Measurements from ENCODE around the gene ARHGAP22.

ARHGAP22 gene

GRCh38 chr10:48464871-48465736 is 139.8 kb downstream of the ARHGAP22 start:
- Histone ChIP-seq H3K9me3 (ENCODE audit: control insufficient read depth, low read length) (no peaks in the 10 kb centered on the region), H3K27ac (ENCODE audit: low read depth, low read length, severe bottlenecking) (no peak overlapping the region), H3K36me3 (ENCODE audit: control insufficient read depth, insufficient read depth, low read length) (no peaks in the 10 kb centered on the region), H3K4me3 (ENCODE audit: extremely low read depth, insufficient read depth, low read length, poor library complexity, severe bottlenecking) (no peak overlapping the region), H3K4me1 (ENCODE audit: control insufficient read depth, insufficient read depth, low read length, poor library complexity, severe bottlenecking) (peaks cover 11% of the 10 kb centered on the region)
- 83 to 84% methylated on average over 23 to 24 of the region's 27 CpGs for WGBS, 2 experiments (ENCODE audit: insufficient coverage in 2 of 2)

DNA sequence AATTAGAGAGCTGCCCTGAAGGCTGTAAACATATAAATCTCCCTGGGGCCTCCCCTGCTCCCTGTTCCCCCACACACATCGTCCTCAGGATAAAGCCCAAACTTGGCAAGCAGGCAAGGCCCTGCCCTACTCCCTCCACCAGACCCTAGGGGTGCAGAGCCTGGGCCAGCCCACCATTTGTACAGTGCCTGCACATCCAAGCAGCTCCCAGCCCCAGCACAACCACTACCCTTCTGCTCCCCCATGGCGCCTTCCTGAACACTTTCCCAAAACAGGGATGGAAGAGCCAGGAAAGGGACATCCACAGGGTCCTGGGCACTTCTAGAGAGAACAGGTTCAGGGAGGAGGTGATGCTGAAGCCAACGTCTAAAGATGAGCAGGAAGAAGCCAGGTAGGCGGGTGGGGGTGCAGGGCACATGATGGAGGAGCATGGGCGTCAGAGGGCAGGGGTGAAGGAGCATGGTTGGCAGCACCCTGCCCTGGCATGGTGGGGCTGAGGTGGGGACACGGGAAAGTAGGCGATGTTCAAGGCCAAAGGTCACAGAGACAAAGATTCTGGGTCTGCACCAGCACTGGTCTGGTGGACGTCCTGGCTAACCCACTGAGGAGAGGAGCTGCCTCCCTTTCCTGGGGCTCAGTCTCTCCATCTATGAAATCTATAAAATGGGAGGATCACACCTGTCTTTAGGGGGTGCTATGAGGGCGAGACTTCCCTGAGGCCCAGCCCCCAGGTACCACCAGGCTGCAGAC is 140.6 kb downstream of the ARHGAP22 start:
- 89 to 94% methylated on average over 7 to 8 of the region's 9 CpGs for WGBS, 2 experiments (ENCODE audit: insufficient coverage in 2 of 2)
- Histone ChIP-seq H3K36me3 (ENCODE audit: control insufficient read depth, insufficient read depth, low read length) (no peaks in the 10 kb centered on the region), H3K9me3 (ENCODE audit: control insufficient read depth, low read length) (no peaks in the 10 kb centered on the region), H3K27ac (ENCODE audit: low read depth, low read length, severe bottlenecking) (no peak overlapping the region), H3K4me3 (ENCODE audit: extremely low read depth, insufficient read depth, low read length, poor library complexity, severe bottlenecking) (no peak overlapping the region), H3K4me1 (ENCODE audit: control insufficient read depth, insufficient read depth, low read length, poor library complexity, severe bottlenecking) (peaks cover 4% of the 10 kb centered on the region)

- H3K27ac ChIP-seq (ENCODE audit: low read depth, low read length, severe bottlenecking) = no peak overlapping the region
- no peaks in the 10 kb centered on the region for H3K9me3 ChIP-seq (ENCODE audit: control insufficient read depth, low read length)
- WGBS, 2 experiments (ENCODE audit: insufficient coverage in 2 of 2) = 78 to 96% methylated on average over 3 to 4 of the region's 8 CpGs
- no peaks in the 10 kb centered on the region for H3K36me3 ChIP-seq (ENCODE audit: control insufficient read depth, insufficient read depth, low read length)
- H3K4me3 ChIP-seq (ENCODE audit: extremely low read depth, insufficient read depth, low read length, poor library complexity, severe bottlenecking) = no peak overlapping the region
- H3K4me1 ChIP-seq (ENCODE audit: control insufficient read depth, insufficient read depth, low read length, poor library complexity, severe bottlenecking) = peaks cover 4% of the 10 kb centered on the region
Measured at GRCh38 chr10:48463318-48464003, 141.4 kb downstream of the ARHGAP22 start.

- Histone ChIP-seq H3K27ac (ENCODE audit: low read depth, low read length, severe bottlenecking) (no peak overlapping the region), H3K36me3 (ENCODE audit: control insufficient read depth, insufficient read depth, low read length) (no peaks in the 10 kb centered on the region), H3K4me3 (ENCODE audit: extremely low read depth, insufficient read depth, low read length, poor library complexity, severe bottlenecking) (no peak overlapping the region), H3K4me1 (ENCODE audit: control insufficient read depth, insufficient read depth, low read length, poor library complexity, severe bottlenecking) (peaks cover 4% of the 10 kb centered on the region), H3K9me3 (ENCODE audit: control insufficient read depth, low read length) (no peaks in the 10 kb centered on the region)
- whole genome bisulfite sequencing, 2 experiments (ENCODE audit: insufficient coverage in 2 of 2) = 89 to 93% methylated on average over 3 to 4 of the region's 5 CpGs
Measured at GRCh38 chr10:48462482-48463020, 142.3 kb downstream of the ARHGAP22 start.

GRCh38 chr10:48461623-48462481 is 143.0 kb downstream of the ARHGAP22 start:
- H3K36me3 ChIP-seq (ENCODE audit: control insufficient read depth, insufficient read depth, low read length) = no peaks in the 10 kb centered on the region
- H3K4me1 ChIP-seq (ENCODE audit: control insufficient read depth, insufficient read depth, low read length, poor library complexity, severe bottlenecking) = peaks cover 4% of the 10 kb centered on the region
- no peak overlapping the region for H3K27ac ChIP-seq (ENCODE audit: low read depth, low read length, severe bottlenecking)
- no peak overlapping the region for H3K4me3 ChIP-seq (ENCODE audit: extremely low read depth, insufficient read depth, low read length, poor library complexity, severe bottlenecking)
- WGBS, 2 experiments (ENCODE audit: insufficient coverage in 2 of 2) = 96% methylated on average over 10 to 11 of the region's 12 CpGs
- H3K9me3 ChIP-seq (ENCODE audit: control insufficient read depth, low read length) = no peaks in the 10 kb centered on the region

- WGBS, 2 experiments (ENCODE audit: insufficient coverage in 2 of 2) = 88 to 100% methylated on average over 1 of the region's 2 CpGs
- Histone ChIP-seq H3K27ac (ENCODE audit: low read depth, low read length, severe bottlenecking) (no peak overlapping the region), H3K36me3 (ENCODE audit: control insufficient read depth, insufficient read depth, low read length) (no peaks in the 10 kb centered on the region), H3K4me3 (ENCODE audit: extremely low read depth, insufficient read depth, low read length, poor library complexity, severe bottlenecking) (no peak overlapping the region), H3K9me3 (ENCODE audit: control insufficient read depth, low read length) (no peaks in the 10 kb centered on the region), H3K4me1 (ENCODE audit: control insufficient read depth, insufficient read depth, low read length, poor library complexity, severe bottlenecking) (peaks cover under 1% of the 10 kb centered on the region)
Measured at GRCh38 chr10:48460182-48460581, 144.7 kb downstream of the ARHGAP22 start.

DNA sequence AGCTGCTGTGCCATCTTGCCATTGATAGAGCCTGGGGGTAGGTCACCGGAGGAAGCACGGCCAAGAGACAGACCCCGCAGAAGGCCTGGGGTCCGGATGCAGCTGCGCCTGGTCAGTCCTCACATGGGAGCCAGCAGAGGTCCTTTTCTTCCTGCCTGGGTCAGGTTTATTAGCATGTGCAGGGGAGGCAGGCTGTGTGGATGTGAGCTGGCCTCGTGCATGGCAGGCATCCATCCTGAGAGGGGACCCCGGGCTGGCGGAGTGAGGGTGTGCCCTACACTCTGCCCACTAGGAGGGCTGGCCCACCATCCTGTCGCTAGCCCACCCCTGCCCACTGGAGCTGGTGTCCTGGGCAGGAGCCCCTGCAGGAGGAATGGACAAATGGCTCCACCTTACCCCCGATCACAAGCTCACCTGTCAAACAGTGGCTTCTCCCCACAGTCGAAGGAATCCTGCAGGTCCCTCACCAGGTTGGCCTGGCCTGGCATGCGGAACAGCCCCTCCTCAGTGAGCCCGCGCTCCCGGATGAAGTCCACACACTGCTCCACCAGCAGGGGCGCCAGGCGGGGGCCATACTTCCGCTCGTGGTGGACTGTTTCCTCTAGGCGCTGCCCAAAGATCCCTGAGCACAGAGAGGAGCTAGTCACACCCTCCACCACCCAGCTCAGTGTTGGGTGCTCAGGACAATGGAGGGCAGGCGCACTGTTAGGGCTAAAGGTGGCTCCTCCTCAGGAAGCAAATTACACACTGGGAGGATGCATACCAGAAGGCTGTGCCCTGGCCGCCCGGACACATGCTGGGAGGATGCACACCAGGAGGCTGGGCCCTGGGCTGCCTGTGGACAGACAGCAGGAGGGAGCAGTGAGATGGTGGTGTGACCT is 145.4 kb downstream of the ARHGAP22 start:
- 79 to 89% methylated on average over 18 to 21 of the region's 23 CpGs for WGBS, 2 experiments (ENCODE audit: insufficient coverage in 2 of 2)
- H3K36me3 ChIP-seq (ENCODE audit: control insufficient read depth, insufficient read depth, low read length) = no peaks in the 10 kb centered on the region

GRCh38 chr10:48458662-48459048 is 146.2 kb downstream of the ARHGAP22 start:
- WGBS, 2 experiments (ENCODE audit: insufficient coverage in 2 of 2) = 75 to 80% methylated on average over 5 to 6 of the region's 6 CpGs
- H3K27ac ChIP-seq (ENCODE audit: low read depth, low read length, severe bottlenecking) = no peak overlapping the region

More for the DNA sequence above, 145.4 kb downstream of the ARHGAP22 start:
- H3K4me3 ChIP-seq (ENCODE audit: extremely low read depth, insufficient read depth, low read length, poor library complexity, severe bottlenecking) = no peak overlapping the region
- H3K27ac ChIP-seq (ENCODE audit: low read depth, low read length, severe bottlenecking) = no peak overlapping the region
- H3K9me3 ChIP-seq (ENCODE audit: control insufficient read depth, low read length) = no peaks in the 10 kb centered on the region
- no peaks in the 10 kb centered on the region for H3K4me1 ChIP-seq (ENCODE audit: control insufficient read depth, insufficient read depth, low read length, poor library complexity, severe bottlenecking)

GRCh38 chr10:48457949-48458661 is 146.8 kb downstream of the ARHGAP22 start:
- H3K9me3 ChIP-seq (ENCODE audit: control insufficient read depth, low read length) = no peaks in the 10 kb centered on the region
- H3K4me3 ChIP-seq (ENCODE audit: extremely low read depth, insufficient read depth, low read length, poor library complexity, severe bottlenecking) = no peak overlapping the region
- WGBS, 2 experiments (ENCODE audit: insufficient coverage in 2 of 2) = 78 to 80% methylated on average over 5 of the region's 5 CpGs
- no peak overlapping the region for H3K27ac ChIP-seq (ENCODE audit: low read depth, low read length, severe bottlenecking)
- no peaks in the 10 kb centered on the region for H3K4me1 ChIP-seq (ENCODE audit: control insufficient read depth, insufficient read depth, low read length, poor library complexity, severe bottlenecking)
- no peaks in the 10 kb centered on the region for H3K36me3 ChIP-seq (ENCODE audit: control insufficient read depth, insufficient read depth, low read length)

More at GRCh38 chr10:48458662-48459048, 146.2 kb downstream of the ARHGAP22 start:
- H3K36me3 ChIP-seq (ENCODE audit: control insufficient read depth, insufficient read depth, low read length) = no peaks in the 10 kb centered on the region
- H3K4me3 ChIP-seq (ENCODE audit: extremely low read depth, insufficient read depth, low read length, poor library complexity, severe bottlenecking) = no peak overlapping the region
- no peaks in the 10 kb centered on the region for H3K4me1 ChIP-seq (ENCODE audit: control insufficient read depth, insufficient read depth, low read length, poor library complexity, severe bottlenecking)
- no peaks in the 10 kb centered on the region for H3K9me3 ChIP-seq (ENCODE audit: control insufficient read depth, low read length)

Measured in mesodermal cell (in vitro differentiated cells).